Esophagus muscularis mucosa (tissue), 4 donors: ENCODE data around the gene VGLL4. TPM values are rescaled to one million over a fixed set of nuclear protein-coding genes. Genes with fewer than 3 reads are reported as not detected.

Source experiments
- DNase-seq: peaks from one replicate; pipeline ENCODE4 v3.0.0-alpha.2; 2017; ENCODE audit errors: extremely low spot score
- H3K27ac ChIP-seq, 4 donors: fragments of 200-600 bp; sonication (generic); replicated peaks in 1 of 4; 1 replicate in 3 of 4; 2 replicates in 1 of 4; pipeline ENCODE4 v1.5.1; 2016 to 2019; ENCODE audit warnings: mild to moderate bottlenecking in 1 of 4
- H3K27me3 ChIP-seq, 4 donors: fragments of 200-600 bp; sonication (generic); one replicate each; pipeline versions ENCODE4 v1.5.1 to v1.6.0; 2016 to 2019
- H3K36me3 ChIP-seq, 4 donors: fragments of 200-600 bp; sonication (generic); one replicate each; pipeline ENCODE4 v1.5.1; 2016 to 2019
- H3K4me1 ChIP-seq, 4 donors: fragments of 200-600 bp; sonication (generic); one replicate each; pipeline ENCODE4 v1.5.1; 2016 to 2019
- H3K4me3 ChIP-seq, 4 donors: fragments of 200-600 bp; sonication (generic); 1 replicate in 2 of 4; 2 replicates in 2 of 4; pipeline ENCODE4 v1.5.1; 2016 to 2019; ENCODE audit warnings: mild to moderate bottlenecking in 4 of 4, moderate library complexity in 1 of 4
- H3K9me3 ChIP-seq, 4 donors: fragments of 200-600 bp; sonication (generic); 1 replicate in 3 of 4; 2 replicates in 1 of 4; pipeline ENCODE4 v1.5.1; 2016 to 2019
- EP300 ChIP-seq: sonication (generic); formaldehyde crosslinking; IDR thresholded peaks from one replicate; pipeline ENCODE4 v1.6.1; 2017; ENCODE audit warnings: antibody characterized with exemption
- POLR2A ChIP-seq: fragments of 450-650 bp; IDR thresholded peaks from one replicate; pipeline ENCODE4 v1.6.1; 2017; ENCODE audit warnings: antibody characterized with exemption, moderate library complexity, mild to moderate bottlenecking, low read depth
- POLR2AphosphoS5 ChIP-seq, 2 donors: sonication (generic); formaldehyde crosslinking; IDR thresholded peaks; one replicate each; pipeline ENCODE4 v1.6.1; 2017; ENCODE audit warnings: antibody characterized with exemption in 2 of 2
- WGBS: methylation state at CpG from one replicate; pipeline ENCODE4 v1.1.5; 2018; 5-methylcytosine and 5-hydroxymethylcytosine counted together
- intact Hi-C: fragments of 100-400 bp; cut with DNase I; formaldehyde crosslinking; loops from one replicate; pipeline ENCODE4 v1.15.1; 2023
- total RNA-seq, 4 donors: library from RNA; depleted of rRNA; stranded (reverse); fragments of >200 nt; gene quantifications; one replicate each; pipeline versions ENCODE4 v1.1.0 to v1.2.1, GENCODE V29; 2016
- TF ChIP-seq, protein P1 (sequence below), 3 experiments: fragments of 200-600 bp in 2 of 3; fragments of 450-650 bp in 1 of 3; sonication (generic) in 2 of 3; IDR thresholded peaks; one replicate each; pipeline ENCODE4 v1.5.1; 2017 to 2019; ENCODE audit warnings: antibody characterized with exemption in 3 of 3, mild to moderate bottlenecking in 2 of 3, moderate library complexity in 1 of 3

VGLL4 gene
- total RNA-seq, 4 donors from 2014 or later, result 51.5 to 222 (median 80.7) TPM

DNA sequence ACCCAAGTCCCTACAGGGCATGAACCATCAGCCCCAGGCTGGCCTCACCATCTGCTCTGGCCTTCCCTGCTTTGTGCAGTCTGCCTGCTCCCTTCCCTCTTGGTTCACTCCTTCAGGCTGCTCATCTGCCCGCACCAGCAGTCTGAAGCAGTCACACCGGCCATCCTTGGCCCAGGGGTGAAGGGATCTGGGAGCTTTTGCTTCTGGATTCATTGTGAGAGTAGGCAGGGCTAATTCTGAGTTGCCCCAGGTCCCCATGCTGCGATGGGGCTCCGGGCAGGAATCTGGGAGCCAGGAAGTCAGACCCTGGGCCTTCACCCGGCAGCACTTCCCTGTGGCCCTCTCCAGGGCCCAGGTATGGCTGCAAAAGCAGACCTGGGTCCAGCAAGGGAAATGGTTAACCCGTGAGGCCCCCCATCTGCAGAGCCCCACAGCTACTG lies 99.7 kb downstream of the VGLL4 start:
- peaks cover 11 to 37% (median 22%) of the 10 kb centered on the region in 4 donors for H3K4me1 ChIP-seq
- no peaks in the 10 kb centered on the region for H3K27me3 ChIP-seq
- no peak overlapping the region for H3K27ac ChIP-seq
- WGBS, result 67% methylated on average over 2 of the region's 6 CpGs
- no peaks in the 10 kb centered on the region for H3K36me3 ChIP-seq
- H3K4me3 ChIP-seq, result no peak overlapping the region
- TF ChIP-seq POLR2A (no peak), EP300 (no peak), POLR2AphosphoS5 (IDR thresholded peaks at IDR 0.05) (no peak)
- TF ChIP-seq, protein P1, sequence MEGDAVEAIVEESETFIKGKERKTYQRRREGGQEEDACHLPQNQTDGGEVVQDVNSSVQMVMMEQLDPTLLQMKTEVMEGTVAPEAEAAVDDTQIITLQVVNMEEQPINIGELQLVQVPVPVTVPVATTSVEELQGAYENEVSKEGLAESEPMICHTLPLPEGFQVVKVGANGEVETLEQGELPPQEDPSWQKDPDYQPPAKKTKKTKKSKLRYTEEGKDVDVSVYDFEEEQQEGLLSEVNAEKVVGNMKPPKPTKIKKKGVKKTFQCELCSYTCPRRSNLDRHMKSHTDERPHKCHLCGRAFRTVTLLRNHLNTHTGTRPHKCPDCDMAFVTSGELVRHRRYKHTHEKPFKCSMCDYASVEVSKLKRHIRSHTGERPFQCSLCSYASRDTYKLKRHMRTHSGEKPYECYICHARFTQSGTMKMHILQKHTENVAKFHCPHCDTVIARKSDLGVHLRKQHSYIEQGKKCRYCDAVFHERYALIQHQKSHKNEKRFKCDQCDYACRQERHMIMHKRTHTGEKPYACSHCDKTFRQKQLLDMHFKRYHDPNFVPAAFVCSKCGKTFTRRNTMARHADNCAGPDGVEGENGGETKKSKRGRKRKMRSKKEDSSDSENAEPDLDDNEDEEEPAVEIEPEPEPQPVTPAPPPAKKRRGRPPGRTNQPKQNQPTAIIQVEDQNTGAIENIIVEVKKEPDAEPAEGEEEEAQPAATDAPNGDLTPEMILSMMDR (IDR thresholded peaks at IDR 0.05), result no peak
- H3K9me3 ChIP-seq, result peaks cover 0 to 9% (median 0%) of the 10 kb centered on the region in 4 donors
- DNase-seq, result no peak
- intact Hi-C loops, result no loop called here

DNA sequence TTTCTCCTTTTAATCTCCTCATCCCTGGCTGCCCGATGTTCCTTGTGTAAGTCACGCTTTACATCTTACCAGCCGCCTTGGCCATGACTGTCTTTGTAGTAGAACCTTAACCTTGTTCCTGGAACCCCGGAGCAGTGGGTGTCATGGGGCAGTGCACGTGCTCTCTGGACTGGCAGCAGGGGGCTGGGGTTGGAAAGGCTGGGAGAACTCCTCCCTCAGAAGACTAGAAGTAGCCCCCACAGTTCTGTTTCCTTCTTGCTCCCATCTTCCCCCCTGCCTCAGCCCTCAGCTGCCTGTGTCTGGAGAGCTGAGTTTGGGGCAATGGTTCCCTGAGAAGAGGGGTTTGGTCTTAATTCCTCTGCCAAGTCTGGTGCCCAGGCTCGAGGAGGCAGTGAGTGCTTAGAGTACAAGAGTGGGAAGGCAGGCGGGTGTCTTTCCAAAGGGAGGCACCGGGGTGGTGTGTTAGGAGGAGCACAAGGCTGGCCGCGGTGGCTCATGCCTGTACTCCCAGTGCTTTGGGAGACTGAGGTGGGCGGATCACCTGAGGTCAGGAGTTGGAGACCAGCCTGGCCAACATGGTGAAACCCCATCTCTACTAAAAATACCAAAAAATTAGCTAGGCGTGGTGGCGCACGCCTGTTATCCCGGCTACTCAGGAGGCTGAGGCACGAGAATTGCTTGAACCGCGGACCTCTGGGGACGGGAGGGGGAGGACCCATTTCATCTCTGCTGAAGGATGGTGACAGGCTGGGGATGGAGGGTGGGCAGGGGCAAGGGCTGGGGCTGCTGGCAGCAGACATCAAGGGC lies 100.4 kb downstream of the VGLL4 start:
- intact Hi-C loops, result no loop called here
- no peak overlapping the region for H3K4me3 ChIP-seq
- H3K9me3 ChIP-seq, result peaks cover 0 to 9% (median 0%) of the 10 kb centered on the region in 4 donors
- H3K4me1 ChIP-seq, result peaks cover 11 to 31% (median 20%) of the 10 kb centered on the region in 4 donors
- no peak for TF ChIP-seq POLR2AphosphoS5 (IDR thresholded peaks at IDR 0.05)
- no peak for TF ChIP-seq EP300
- TF ChIP-seq, protein P1 (IDR thresholded peaks at IDR 0.05), result no peak
- no peak for TF ChIP-seq POLR2A
- 97% methylated on average over 16 of the region's 19 CpGs for WGBS
- H3K36me3 ChIP-seq, result no peaks in the 10 kb centered on the region
- no peak for DNase-seq
- H3K27ac ChIP-seq, result no peak overlapping the region
- no peaks in the 10 kb centered on the region for H3K27me3 ChIP-seq

DNA sequence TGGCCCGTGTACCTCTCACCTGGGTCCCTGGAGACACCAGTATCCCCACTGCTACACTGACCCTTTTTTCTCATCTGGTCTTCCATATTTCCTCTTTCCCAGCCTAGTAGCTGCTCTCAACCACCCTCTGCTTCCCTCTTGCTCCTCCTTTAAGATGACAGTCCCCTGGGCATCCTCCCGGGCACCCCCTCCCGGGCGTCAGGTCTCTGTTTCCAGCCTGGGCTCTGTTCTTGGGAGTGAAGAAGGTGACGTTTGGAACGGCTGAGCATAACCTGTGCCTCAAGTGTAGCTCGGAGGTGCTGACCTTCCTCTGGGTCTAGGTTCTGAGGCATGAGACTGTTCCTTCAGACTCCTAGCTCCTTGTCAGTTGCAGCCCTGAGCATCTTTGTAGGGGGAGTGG lies 101.2 kb downstream of the VGLL4 start:
- intact Hi-C loops, result no loop called here
- 90% methylated on average over 7 of the region's 7 CpGs for WGBS

DNA sequence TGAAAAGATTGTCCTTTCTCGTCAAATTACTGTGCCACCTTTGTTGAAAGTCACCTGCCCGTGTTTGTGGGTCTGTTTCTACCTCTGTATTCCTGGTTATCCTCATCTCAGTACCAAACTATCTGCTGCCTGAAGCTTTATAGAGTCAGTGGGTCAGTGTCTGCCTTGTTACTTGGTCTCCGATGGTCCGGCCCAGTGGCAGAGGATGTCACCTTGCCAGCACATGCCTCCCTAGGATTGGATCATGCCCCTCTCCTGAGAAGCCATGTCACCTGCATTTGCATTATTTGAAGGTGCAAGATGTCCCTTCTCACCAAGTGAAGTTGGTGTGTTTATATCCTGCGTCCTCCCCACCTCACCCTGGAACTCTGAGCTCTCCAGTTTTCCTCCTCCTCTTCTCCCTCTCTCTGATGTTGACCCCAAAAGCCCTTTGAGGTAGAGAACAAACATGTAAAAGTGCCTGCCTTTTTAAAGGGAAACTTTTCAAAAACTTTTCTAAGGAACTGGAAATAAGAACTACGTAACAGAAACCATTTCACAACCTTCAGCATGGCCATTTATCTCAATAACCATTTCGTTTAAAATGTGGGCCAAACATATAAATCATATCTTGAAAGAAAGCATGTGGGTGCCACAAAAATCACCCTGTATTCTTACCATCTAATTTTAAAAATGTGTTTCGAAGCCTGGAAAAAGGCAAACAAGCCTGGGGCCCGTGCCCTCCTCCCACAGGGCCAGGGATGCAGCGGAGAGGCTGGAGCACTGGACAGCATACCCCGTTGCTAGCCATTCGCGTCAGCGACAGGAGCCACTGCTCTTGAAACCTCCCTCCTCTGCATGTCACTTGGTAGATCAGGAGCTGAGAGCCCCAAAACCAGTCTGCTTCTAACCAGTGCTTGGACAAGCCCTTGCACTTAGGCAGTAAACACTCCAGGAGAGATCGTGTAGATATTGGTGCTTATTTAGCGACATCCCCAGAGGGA lies 102.1 kb downstream of the VGLL4 start:
- TF ChIP-seq, protein P1 (IDR thresholded peaks at IDR 0.05), result no peak
- no peak for TF ChIP-seq EP300
- no peak for TF ChIP-seq POLR2A
- no peak for TF ChIP-seq POLR2AphosphoS5 (IDR thresholded peaks at IDR 0.05)
- 85% methylated on average over 15 of the region's 16 CpGs for WGBS
- no peaks in the 10 kb centered on the region for H3K36me3 ChIP-seq
- H3K9me3 ChIP-seq, result peaks cover 0 to 9% (median 0%) of the 10 kb centered on the region in 4 donors
- peaks cover 11 to 29% (median 18%) of the 10 kb centered on the region in 4 donors for H3K4me1 ChIP-seq
- H3K27me3 ChIP-seq, result no peaks in the 10 kb centered on the region
- intact Hi-C loops, result no loop called here
- no peak overlapping the region for H3K4me3 ChIP-seq
- no peak for DNase-seq
- no peak overlapping the region for H3K27ac ChIP-seq

More for the DNA sequence above, 101.2 kb downstream of the VGLL4 start:
- Histone ChIP-seq H3K27ac (no peak overlapping the region), H3K4me1 (peaks cover 11 to 29% (median 18%) of the 10 kb centered on the region in 4 donors), H3K36me3 (no peaks in the 10 kb centered on the region), H3K9me3 (peaks cover 0 to 9% (median 0%) of the 10 kb centered on the region in 4 donors), H3K27me3 (no peaks in the 10 kb centered on the region), H3K4me3 (no peak overlapping the region)
- no peak for DNase-seq
- TF ChIP-seq POLR2A, result no peak
- TF ChIP-seq EP300, result no peak
- no peak for TF ChIP-seq POLR2AphosphoS5 (IDR thresholded peaks at IDR 0.05)
